ENCODE results near the gene COP1. TPM values are rescaled to one million over a fixed set of nuclear protein-coding genes. Genes with fewer than 3 reads are reported as not detected.

COP1 gene
- total RNA-seq, 4 donors from 2014 or later, result 36.1 to 53.6 (median 39.5) TPM

- no peak for DNase-seq (ENCODE audit: extremely low spot score)
- no peak for TF ChIP-seq POLR2A (IDR thresholded peaks at IDR 0.05; ENCODE audit: low read depth)
- TF ChIP-seq POLR2AphosphoS5 (IDR thresholded peaks at IDR 0.05), result no peak
- no peak for TF ChIP-seq CTCF (IDR thresholded peaks at IDR 0.05)
- TF ChIP-seq EP300 (IDR thresholded peaks at IDR 0.05), result no peak
- 62% methylated on average over 4 of the region's 4 CpGs for WGBS
- H3K4me1 ChIP-seq, result peaks cover 0 to 6% (median 3%) of the 10 kb centered on the region in 4 donors
- H3K27me3 ChIP-seq, result no peaks in the 10 kb centered on the region
- H3K36me3 ChIP-seq, result peaks cover 0 to 19% (median 6%) of the 10 kb centered on the region in 4 donors
- H3K27ac ChIP-seq (replicated peaks in 1 of 4), result no peak overlapping the region
- no peaks in the 10 kb centered on the region for H3K9me3 ChIP-seq
- intact Hi-C loops (cut with DNase I), result no loop called here
- H3K4me3 ChIP-seq, result no peak overlapping the region
Observed at GRCh38 chr1:176149939-176150807, 56.9 kb downstream of the COP1 start.

GRCh38 chr1:176144526-176144925 is 62.6 kb downstream of the COP1 start:
- H3K27ac ChIP-seq (replicated peaks in 1 of 4), result no peak overlapping the region
- H3K36me3 ChIP-seq, result peaks cover 0 to 7% (median 2%) of the 10 kb centered on the region in 4 donors
- no peaks in the 10 kb centered on the region for H3K27me3 ChIP-seq
- H3K9me3 ChIP-seq, result no peaks in the 10 kb centered on the region
- DNase-seq (ENCODE audit: extremely low spot score), result no peak
- no peak overlapping the region for H3K4me3 ChIP-seq
- no peak for TF ChIP-seq EP300 (IDR thresholded peaks at IDR 0.05)
- TF ChIP-seq POLR2AphosphoS5 (IDR thresholded peaks at IDR 0.05), result no peak
- no peak for TF ChIP-seq CTCF (IDR thresholded peaks at IDR 0.05)
- no peak for TF ChIP-seq POLR2A (IDR thresholded peaks at IDR 0.05; ENCODE audit: low read depth)
- intact Hi-C loops (cut with DNase I), result no loop called here
- peaks cover 0 to under 1% (median 0%) of the 10 kb centered on the region in 4 donors for H3K4me1 ChIP-seq
- WGBS, result 98% methylated on average over 2 of the region's 2 CpGs

GRCh38 chr1:176142973-176143372 is 64.1 kb downstream of the COP1 start:
- intact Hi-C loops (cut with DNase I), result no loop called here
- no peaks in the 10 kb centered on the region for H3K27me3 ChIP-seq
- H3K36me3 ChIP-seq, result peaks cover 0 to 7% (median 2%) of the 10 kb centered on the region in 4 donors
- TF ChIP-seq POLR2A (IDR thresholded peaks at IDR 0.05; ENCODE audit: low read depth) (no peak), CTCF (IDR thresholded peaks at IDR 0.05) (no peak), POLR2AphosphoS5 (IDR thresholded peaks at IDR 0.05) (no peak), EP300 (IDR thresholded peaks at IDR 0.05) (no peak)
- WGBS, result 90% methylated on average over 3 of the region's 3 CpGs
- no peaks in the 10 kb centered on the region for H3K9me3 ChIP-seq
- H3K27ac ChIP-seq (replicated peaks in 1 of 4), result no peak overlapping the region
- no peak for DNase-seq (ENCODE audit: extremely low spot score)
- no peaks in the 10 kb centered on the region for H3K4me1 ChIP-seq
- H3K4me3 ChIP-seq, result no peak overlapping the region

GRCh38 chr1:176141449-176141848 is 65.6 kb downstream of the COP1 start:
- Histone ChIP-seq H3K4me3 (no peak overlapping the region), H3K9me3 (no peaks in the 10 kb centered on the region), H3K36me3 (peaks cover 0 to 7% (median 0%) of the 10 kb centered on the region in 4 donors), H3K27ac (replicated peaks in 1 of 4) (no peak overlapping the region), H3K27me3 (no peaks in the 10 kb centered on the region), H3K4me1 (peaks cover 0 to 5% (median 0%) of the 10 kb centered on the region in 4 donors)
- TF ChIP-seq POLR2A (IDR thresholded peaks at IDR 0.05; ENCODE audit: low read depth), result no peak
- TF ChIP-seq POLR2AphosphoS5 (IDR thresholded peaks at IDR 0.05), result no peak
- TF ChIP-seq EP300 (IDR thresholded peaks at IDR 0.05), result no peak
- TF ChIP-seq CTCF (IDR thresholded peaks at IDR 0.05), result no peak
- DNase-seq (ENCODE audit: extremely low spot score), result no peak
- WGBS, result 100% methylated on average over 1 of the region's 1 CpG
- intact Hi-C loops (cut with DNase I), result no loop called here
